ENCODE results near the gene ITGAD. TPM values are rescaled to one million over a fixed set of nuclear protein-coding genes. Genes with fewer than 3 reads are reported as not detected.

The ITGAD gene
- total and polyA plus RNA-seq, 2 of the 4 experiments (the other 2 are of a cell fraction): not detected

DNA sequence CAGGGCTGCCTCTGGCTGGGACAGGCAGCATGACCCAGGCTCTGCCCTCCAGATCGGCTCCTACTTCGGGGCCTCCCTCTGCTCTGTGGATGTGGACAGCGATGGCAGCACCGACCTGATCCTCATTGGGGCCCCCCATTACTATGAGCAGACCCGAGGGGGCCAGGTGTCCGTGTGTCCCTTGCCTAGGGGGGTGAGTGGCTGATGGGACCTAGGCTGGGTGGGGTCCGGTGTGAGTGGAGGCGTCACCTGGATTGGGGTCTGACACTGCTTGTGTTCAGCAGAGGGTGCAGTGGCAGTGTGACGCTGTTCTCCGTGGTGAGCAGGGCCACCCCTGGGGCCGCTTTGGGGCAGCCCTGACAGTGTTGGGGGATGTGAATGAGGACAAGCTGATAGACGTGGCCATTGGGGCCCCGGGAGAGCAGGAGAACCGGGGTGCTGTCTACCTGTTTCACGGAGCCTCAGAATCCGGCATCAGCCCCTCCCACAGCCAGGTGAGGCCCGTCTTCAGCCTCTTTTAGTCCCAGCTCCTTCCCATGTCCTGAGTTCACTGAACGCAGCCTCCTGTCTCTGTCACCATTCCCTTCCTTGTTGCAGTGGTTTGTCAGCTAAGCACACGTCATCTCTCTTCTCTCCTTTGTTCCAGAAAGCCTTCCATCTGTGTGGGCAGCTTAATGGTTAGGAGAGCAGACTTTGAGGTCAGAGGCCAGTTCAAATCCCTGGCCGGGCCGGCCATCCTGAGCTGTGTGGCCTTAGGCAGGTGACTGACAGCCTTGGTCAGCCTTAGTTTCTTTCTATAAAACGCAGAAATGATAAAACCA lies 18.1 kb downstream of the ITGAD start:
- H4K20me1 ChIP-seq (ENCODE audit: insufficient read depth, low read length): no peaks in the 10 kb centered on the region
- dilution Hi-C loops (cut with HindIII; ENCODE audit: low sequenced_read_pairs, unreplicated experiment) (no loop called here), in situ Hi-C loops (cut with MboI; ENCODE audit: low sequenced_read_pairs) (no loop called here), intact Hi-C loops (cut with micrococcal nuclease) (no loop called here)
- no peak overlapping the region for H4K91ac ChIP-seq (ENCODE audit: insufficient read depth, low read depth, low read length)
- H2AK5ac ChIP-seq (ENCODE audit: low read depth, low read length): no peak overlapping the region
- H3K9me1 ChIP-seq (ENCODE audit: insufficient read depth, low read length): no peaks in the 10 kb centered on the region
- 74% methylated on average over 7 of the region's 22 CpGs; no CpG with 5 or more reads in 1 of the 2 experiments for WGBS, 2 experiments (ENCODE audit: extremely low coverage in 2 of 2, insufficient read length in 1 of 2)
- H3K79me1 ChIP-seq (ENCODE audit: low read depth in 1 of 2, low read length in 2 of 2): no peaks in the 10 kb centered on the region
- no peak overlapping the region for H3K27ac ChIP-seq (ENCODE audit: insufficient read depth, low read length)
- no peak overlapping the region for H2BK20ac ChIP-seq (ENCODE audit: low read depth, low read length)
- TF ChIP-seq MAZ (IDR thresholded peaks at IDR 0.05; ENCODE audit: borderline replicate concordance, low read depth, low read length) (no peak), MXI1 (IDR thresholded peaks at IDR 0.05; ENCODE audit: borderline replicate concordance, low read depth, low read length) (no peak), RFX5 (IDR thresholded peaks at IDR 0.05; ENCODE audit: low read depth, low read length) (no peak), NFE2L2 (IDR thresholded peaks at IDR 0.05; ENCODE audit: low read depth, low read length) (no peak), SMC3 (IDR thresholded peaks at IDR 0.05; ENCODE audit: low read depth, low read length) (no peak), BHLHE40 (IDR thresholded peaks at IDR 0.05; ENCODE audit: low read depth, low read length) (no peak), FOS (IDR thresholded peaks at IDR 0.05; ENCODE audit: low read depth, low read length) (no peak), CEBPB (IDR thresholded peaks at IDR 0.05; ENCODE audit: low read depth, low read length) (no peak), RAD21 (IDR thresholded peaks at IDR 0.05; ENCODE audit: low read length) (no peak), POLR2A (IDR thresholded peaks at IDR 0.05; ENCODE audit: low read depth, low read length) (no peak), CHD1 (IDR thresholded peaks at IDR 0.05; ENCODE audit: low read depth, low read length) (no peak)
- TF ChIP-seq, protein P1, sequence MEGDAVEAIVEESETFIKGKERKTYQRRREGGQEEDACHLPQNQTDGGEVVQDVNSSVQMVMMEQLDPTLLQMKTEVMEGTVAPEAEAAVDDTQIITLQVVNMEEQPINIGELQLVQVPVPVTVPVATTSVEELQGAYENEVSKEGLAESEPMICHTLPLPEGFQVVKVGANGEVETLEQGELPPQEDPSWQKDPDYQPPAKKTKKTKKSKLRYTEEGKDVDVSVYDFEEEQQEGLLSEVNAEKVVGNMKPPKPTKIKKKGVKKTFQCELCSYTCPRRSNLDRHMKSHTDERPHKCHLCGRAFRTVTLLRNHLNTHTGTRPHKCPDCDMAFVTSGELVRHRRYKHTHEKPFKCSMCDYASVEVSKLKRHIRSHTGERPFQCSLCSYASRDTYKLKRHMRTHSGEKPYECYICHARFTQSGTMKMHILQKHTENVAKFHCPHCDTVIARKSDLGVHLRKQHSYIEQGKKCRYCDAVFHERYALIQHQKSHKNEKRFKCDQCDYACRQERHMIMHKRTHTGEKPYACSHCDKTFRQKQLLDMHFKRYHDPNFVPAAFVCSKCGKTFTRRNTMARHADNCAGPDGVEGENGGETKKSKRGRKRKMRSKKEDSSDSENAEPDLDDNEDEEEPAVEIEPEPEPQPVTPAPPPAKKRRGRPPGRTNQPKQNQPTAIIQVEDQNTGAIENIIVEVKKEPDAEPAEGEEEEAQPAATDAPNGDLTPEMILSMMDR (conservative IDR thresholded peaks at IDR 0.05; ENCODE audit: low read depth, low read length): no peak
- TF ChIP-seq, protein P2, sequence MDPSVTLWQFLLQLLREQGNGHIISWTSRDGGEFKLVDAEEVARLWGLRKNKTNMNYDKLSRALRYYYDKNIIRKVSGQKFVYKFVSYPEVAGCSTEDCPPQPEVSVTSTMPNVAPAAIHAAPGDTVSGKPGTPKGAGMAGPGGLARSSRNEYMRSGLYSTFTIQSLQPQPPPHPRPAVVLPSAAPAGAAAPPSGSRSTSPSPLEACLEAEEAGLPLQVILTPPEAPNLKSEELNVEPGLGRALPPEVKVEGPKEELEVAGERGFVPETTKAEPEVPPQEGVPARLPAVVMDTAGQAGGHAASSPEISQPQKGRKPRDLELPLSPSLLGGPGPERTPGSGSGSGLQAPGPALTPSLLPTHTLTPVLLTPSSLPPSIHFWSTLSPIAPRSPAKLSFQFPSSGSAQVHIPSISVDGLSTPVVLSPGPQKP (IDR thresholded peaks at IDR 0.05; ENCODE audit: borderline replicate concordance, low read depth, low read length): no peak
- peaks cover 21% of the 10 kb centered on the region for H3K27me3 ChIP-seq (ENCODE audit: control insufficient read depth, insufficient read depth, low read length)
- H2AFZ ChIP-seq (replicated peaks; ENCODE audit: low read length, poor library complexity): no peak overlapping the region
- H2BK120ac ChIP-seq (ENCODE audit: low read depth, low read length): no peak overlapping the region
- H3K36me3 ChIP-seq (ENCODE audit: control insufficient read depth, insufficient read depth, low read length): no peaks in the 10 kb centered on the region
- no peak overlapping the region for H2BK5ac ChIP-seq (ENCODE audit: low read depth, low read length, poor library complexity, severe bottlenecking)
- no peak overlapping the region for H3K9ac ChIP-seq (ENCODE audit: low read depth, low read length)
- no peak overlapping the region for H3K4me3 ChIP-seq (ENCODE audit: insufficient read depth, low read depth, low read length)
- no peak overlapping the region for H4K8ac ChIP-seq (ENCODE audit: low read depth in 2 of 2, low read length in 2 of 2)
- H3K4ac ChIP-seq (ENCODE audit: low read depth, low read length): no peak overlapping the region
- no peak overlapping the region for H3K23ac ChIP-seq (ENCODE audit: low read depth, low read length)
- no peak for DNase-seq
- no peak overlapping the region for H2BK15ac ChIP-seq (ENCODE audit: low read depth, low read length)
- BruUV-seq (replicated peaks): no TSS peak
- H2AK9ac ChIP-seq (replicated peaks; ENCODE audit: low read depth, low read length, poor library complexity): peak overlapping the region; percentile 55
- H3K9me3 ChIP-seq (ENCODE audit: control insufficient read depth, insufficient read depth, low read length): no peaks in the 10 kb centered on the region
- no peak overlapping the region for H4K5ac ChIP-seq (ENCODE audit: low read depth, low read length)
- H3K4me1 ChIP-seq (ENCODE audit: control insufficient read depth, insufficient read depth, low read length): no peaks in the 10 kb centered on the region
- no peak for ATAC-seq (ENCODE audit: low read depth)
- H3K14ac ChIP-seq (replicated peaks; ENCODE audit: low read depth, low read length): no peak overlapping the region
- no peak overlapping the region for H3K18ac ChIP-seq (ENCODE audit: low read depth, low read length)
- CTCF ChIA-PET: no interaction called here
- POLR2A ChIA-PET (ENCODE audit: unreplicated experiment): no interaction called here
- no peak overlapping the region for H3K4me2 ChIP-seq (ENCODE audit: low read depth, low read length)
- no peak overlapping the region for H3K56ac ChIP-seq (ENCODE audit: extremely low read depth, insufficient read depth, low read length)
